Measurements from ENCODE around the gene GPATCH4.

Gene GPATCH4

DNA sequence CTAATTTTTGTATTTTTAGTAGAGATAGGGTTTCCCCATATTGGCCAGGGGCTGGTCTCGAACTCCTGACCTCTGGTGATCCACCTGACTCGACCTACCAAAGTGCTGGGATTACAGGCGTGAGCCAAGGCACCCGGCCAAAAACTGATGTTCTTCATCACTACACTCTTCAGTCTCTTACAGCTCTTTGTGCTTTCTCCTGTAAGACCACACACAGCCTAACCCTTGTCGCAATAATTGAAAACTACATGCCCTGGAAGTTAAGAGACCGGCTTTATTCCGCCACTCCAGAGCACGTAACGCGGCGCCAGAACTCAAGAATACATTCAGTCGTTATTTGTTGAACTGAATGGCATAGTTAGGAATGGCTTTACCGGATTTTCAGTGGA lies 552 bp downstream of the GPATCH4 start:
- peak overlapping the region; percentile 99 for H2AFZ ChIP-seq (ENCODE audit: insufficient read depth, low read length, poor library complexity)
- H3K4me1 ChIP-seq (ENCODE audit: control insufficient read depth in 1 of 2, insufficient read depth in 2 of 2, low read length in 2 of 2): peaks cover 6 to 10% of the 10 kb centered on the region in 2 experiments
- H3K9me3 ChIP-seq (ENCODE audit: insufficient read depth, low read depth, low read length): peaks cover 2% of the 10 kb centered on the region
- H3K4me3 ChIP-seq (ENCODE audit: low read depth, low read length): peak overlapping the region; percentile 80
- peak overlapping the region; percentile 55 for H4K91ac ChIP-seq (ENCODE audit: low read depth, low read length)
- H3K79me2 ChIP-seq (ENCODE audit: control insufficient read depth, insufficient read depth, low read length, poor library complexity): peaks cover 3% of the 10 kb centered on the region
- no peak for DNase-seq
- H3K9ac ChIP-seq (ENCODE audit: low read length): peak overlapping the region; percentile 64
- H3K4ac ChIP-seq (ENCODE audit: low read depth, low read length): peak overlapping the region; percentile 76
- peak overlapping the region; percentile 99 for H4K8ac ChIP-seq (ENCODE audit: low read depth, low read length)
- H2BK12ac ChIP-seq (ENCODE audit: low read length): no peak overlapping the region
- H3K14ac ChIP-seq (ENCODE audit: low read length): peak overlapping the region; percentile 89
- H3K79me1 ChIP-seq (ENCODE audit: low read length): peaks cover 7% of the 10 kb centered on the region
- H3K18ac ChIP-seq (ENCODE audit: low read length): peak overlapping the region; percentile 33
- H2AK5ac ChIP-seq (ENCODE audit: low read length): no peak overlapping the region
- H3K27ac ChIP-seq (ENCODE audit: low read depth, low read length): no peak overlapping the region
- no peak overlapping the region for H2BK5ac ChIP-seq (ENCODE audit: low read depth, low read length, poor library complexity)
- peak overlapping the region; percentile 81 for H3K4me2 ChIP-seq (ENCODE audit: low read length)
- WGBS (ENCODE audit: extremely low coverage, insufficient coverage, insufficient read length): no CpG with 5 or more reads among the region's 13 CpGs
- no peak overlapping the region for H2BK120ac ChIP-seq (ENCODE audit: insufficient read depth, low read length, poor library complexity)
- H4K12ac ChIP-seq (ENCODE audit: low read depth, low read length): peak overlapping the region; percentile 67
- H3K27me3 ChIP-seq (ENCODE audit: insufficient read depth, low read length): no peaks in the 10 kb centered on the region
- H3K23ac ChIP-seq (ENCODE audit: low read length): no peak overlapping the region
- peaks cover 16 to 24% of the 10 kb centered on the region in 2 experiments for H3K36me3 ChIP-seq (ENCODE audit: control insufficient read depth in 1 of 2, insufficient read depth in 2 of 2, low read length in 2 of 2)

DNA sequence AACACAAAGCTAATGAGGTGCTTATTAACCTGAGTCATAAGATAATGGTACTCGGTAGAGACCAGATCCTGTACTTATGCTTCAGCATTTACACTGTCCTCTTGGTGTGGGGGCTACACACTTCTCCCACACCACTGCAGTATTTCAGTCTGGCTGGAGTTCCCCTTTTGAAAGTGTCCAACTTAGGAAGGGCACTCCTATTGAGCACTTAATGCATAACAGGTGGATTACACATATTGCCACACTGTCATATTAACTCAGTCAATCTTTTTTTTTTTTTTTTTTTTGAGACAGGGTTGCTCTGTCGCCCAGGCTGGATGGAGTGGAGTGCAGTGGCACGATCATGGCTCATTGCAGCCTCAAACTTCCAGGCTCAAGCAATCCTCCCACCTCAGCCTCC lies 1.5 kb downstream of the GPATCH4 start:
- Histone ChIP-seq H3K9ac (ENCODE audit: low read length) (no peak overlapping the region), H3K9me3 (ENCODE audit: insufficient read depth, low read depth, low read length) (peaks cover 2% of the 10 kb centered on the region), H2AK5ac (ENCODE audit: low read length) (no peak overlapping the region), H3K4ac (ENCODE audit: low read depth, low read length) (no peak overlapping the region), H3K23ac (ENCODE audit: low read length) (no peak overlapping the region), H3K27ac (ENCODE audit: low read depth, low read length) (no peak overlapping the region), H4K12ac (ENCODE audit: low read depth, low read length) (no peak overlapping the region), H4K8ac (ENCODE audit: low read depth, low read length) (no peak overlapping the region), H3K4me1 (ENCODE audit: control insufficient read depth in 1 of 2, insufficient read depth in 2 of 2, low read length in 2 of 2) (peaks cover 6 to 10% of the 10 kb centered on the region in 2 experiments), H3K27me3 (ENCODE audit: insufficient read depth, low read length) (no peaks in the 10 kb centered on the region), H2BK12ac (ENCODE audit: low read length) (no peak overlapping the region), H3K18ac (ENCODE audit: low read length) (no peak overlapping the region), H3K4me2 (ENCODE audit: low read length) (no peak overlapping the region), H3K4me3 (ENCODE audit: low read depth, low read length) (no peak overlapping the region), H3K36me3 (ENCODE audit: control insufficient read depth in 1 of 2, insufficient read depth in 2 of 2, low read length in 2 of 2) (peaks cover 23 to 33% of the 10 kb centered on the region in 2 experiments), H3K14ac (ENCODE audit: low read length) (no peak overlapping the region), H4K91ac (ENCODE audit: low read depth, low read length) (no peak overlapping the region), H3K79me2 (ENCODE audit: control insufficient read depth, insufficient read depth, low read length, poor library complexity) (peaks cover 3% of the 10 kb centered on the region), H3K79me1 (ENCODE audit: low read length) (peaks cover 7% of the 10 kb centered on the region), H2BK120ac (ENCODE audit: insufficient read depth, low read length, poor library complexity) (no peak overlapping the region), H2BK5ac (ENCODE audit: low read depth, low read length, poor library complexity) (no peak overlapping the region), H2AFZ (ENCODE audit: insufficient read depth, low read length, poor library complexity) (no peak overlapping the region)
- peak in 1 of 2 donors; percentile 14 for DNase-seq
- WGBS (ENCODE audit: extremely low coverage, insufficient coverage, insufficient read length): no CpG with 5 or more reads among the region's 3 CpGs

DNA sequence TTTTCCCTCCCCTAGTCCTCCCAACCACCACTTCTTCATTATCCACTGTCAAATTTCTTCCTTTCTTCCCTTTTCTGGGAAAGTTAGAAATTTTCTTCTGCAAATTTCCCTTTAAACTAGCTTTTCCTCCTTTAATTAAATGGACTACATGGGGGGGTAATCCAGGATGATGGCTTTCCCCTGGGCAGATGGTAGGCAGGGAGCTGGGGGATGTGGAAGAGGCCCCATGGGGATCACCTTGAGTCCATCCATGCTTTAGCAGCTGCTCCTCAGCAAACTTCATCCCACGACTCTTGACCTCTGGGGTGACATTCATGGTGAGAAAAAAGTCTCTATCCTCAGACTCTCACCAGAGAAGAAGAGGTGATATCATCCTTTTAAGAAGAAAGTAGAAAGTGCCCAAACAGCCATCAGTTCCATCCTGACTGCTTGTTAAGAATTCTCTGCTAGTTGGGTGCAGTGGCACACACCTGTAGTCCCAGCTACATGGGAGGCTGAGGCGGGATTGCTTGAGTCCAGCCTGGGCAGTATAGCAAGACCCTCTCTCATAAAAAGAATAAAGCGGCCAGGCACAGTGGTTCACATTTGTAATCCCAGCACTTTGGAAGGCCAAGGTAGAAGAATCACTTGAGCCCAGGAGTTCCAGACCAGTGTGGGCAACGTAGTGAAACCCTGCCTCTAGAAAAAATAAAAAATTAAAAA lies 2.4 kb downstream of the GPATCH4 start:
- Histone ChIP-seq H3K4me2 (ENCODE audit: low read length) (no peak overlapping the region), H2BK120ac (ENCODE audit: insufficient read depth, low read length, poor library complexity) (no peak overlapping the region), H2AK5ac (ENCODE audit: low read length) (no peak overlapping the region), H4K12ac (ENCODE audit: low read depth, low read length) (no peak overlapping the region), H3K4me1 (ENCODE audit: control insufficient read depth in 1 of 2, insufficient read depth in 2 of 2, low read length in 2 of 2) (peaks cover 6 to 10% of the 10 kb centered on the region in 2 experiments), H3K79me2 (ENCODE audit: control insufficient read depth, insufficient read depth, low read length, poor library complexity) (peaks cover 3% of the 10 kb centered on the region), H4K91ac (ENCODE audit: low read depth, low read length) (no peak overlapping the region), H3K79me1 (ENCODE audit: low read length) (peaks cover 7% of the 10 kb centered on the region), H3K9me3 (ENCODE audit: insufficient read depth, low read depth, low read length) (peaks cover 2% of the 10 kb centered on the region), H2BK12ac (ENCODE audit: low read length) (no peak overlapping the region), H4K8ac (ENCODE audit: low read depth, low read length) (no peak overlapping the region), H3K23ac (ENCODE audit: low read length) (no peak overlapping the region), H2BK5ac (ENCODE audit: low read depth, low read length, poor library complexity) (no peak overlapping the region), H3K27ac (ENCODE audit: low read depth, low read length) (no peak overlapping the region), H3K4ac (ENCODE audit: low read depth, low read length) (no peak overlapping the region), H3K4me3 (ENCODE audit: low read depth, low read length) (no peak overlapping the region), H3K14ac (ENCODE audit: low read length) (no peak overlapping the region), H3K27me3 (ENCODE audit: insufficient read depth, low read length) (no peaks in the 10 kb centered on the region), H3K18ac (ENCODE audit: low read length) (no peak overlapping the region), H3K36me3 (ENCODE audit: control insufficient read depth in 1 of 2, insufficient read depth in 2 of 2, low read length in 2 of 2) (peaks cover 27 to 39% of the 10 kb centered on the region in 2 experiments), H3K9ac (ENCODE audit: low read length) (no peak overlapping the region), H2AFZ (ENCODE audit: insufficient read depth, low read length, poor library complexity) (no peak overlapping the region)
- no CpG with 5 or more reads among the region's 4 CpGs for WGBS (ENCODE audit: extremely low coverage, insufficient coverage, insufficient read length)
- DNase-seq: no peak

DNA sequence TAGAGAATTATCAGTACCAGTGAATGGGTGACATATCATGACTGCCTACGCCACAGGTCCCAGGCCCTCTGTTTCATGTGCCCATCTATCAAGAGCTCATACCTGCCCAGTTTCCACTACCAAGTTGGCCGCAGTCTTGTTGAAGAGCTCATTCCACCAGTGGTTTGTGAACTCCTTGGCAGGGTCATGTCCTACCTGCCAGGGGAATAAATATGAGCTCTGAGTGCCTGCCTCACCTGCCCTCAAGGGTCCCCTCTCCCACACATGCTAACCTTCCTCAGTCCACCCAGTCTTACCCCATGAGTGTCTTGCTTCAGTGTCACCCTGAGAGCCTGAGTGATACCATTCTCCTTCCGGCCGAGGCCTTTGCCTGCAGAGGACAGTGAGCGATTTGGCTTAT lies 3.2 kb downstream of the GPATCH4 start:
- no peak overlapping the region for H2BK12ac ChIP-seq (ENCODE audit: low read length)
- no CpG with 5 or more reads among the region's 5 CpGs for WGBS (ENCODE audit: extremely low coverage, insufficient coverage, insufficient read length)
- no peak overlapping the region for H2BK5ac ChIP-seq (ENCODE audit: low read depth, low read length, poor library complexity)
- H4K12ac ChIP-seq (ENCODE audit: low read depth, low read length): no peak overlapping the region
- no peak overlapping the region for H2BK120ac ChIP-seq (ENCODE audit: insufficient read depth, low read length, poor library complexity)
- no peak overlapping the region for H3K4ac ChIP-seq (ENCODE audit: low read depth, low read length)
- no peak overlapping the region for H3K9ac ChIP-seq (ENCODE audit: low read length)
- no peak overlapping the region for H3K27ac ChIP-seq (ENCODE audit: low read depth, low read length)
- no peaks in the 10 kb centered on the region for H3K27me3 ChIP-seq (ENCODE audit: insufficient read depth, low read length)
- peaks cover 6 to 10% of the 10 kb centered on the region in 2 experiments for H3K4me1 ChIP-seq (ENCODE audit: control insufficient read depth in 1 of 2, insufficient read depth in 2 of 2, low read length in 2 of 2)
- H4K8ac ChIP-seq (ENCODE audit: low read depth, low read length): no peak overlapping the region
- DNase-seq: no peak
- H3K9me3 ChIP-seq (ENCODE audit: insufficient read depth, low read depth, low read length): peaks cover 2% of the 10 kb centered on the region
- H4K91ac ChIP-seq (ENCODE audit: low read depth, low read length): no peak overlapping the region
- peaks cover 34 to 46% of the 10 kb centered on the region in 2 experiments for H3K36me3 ChIP-seq (ENCODE audit: control insufficient read depth in 1 of 2, insufficient read depth in 2 of 2, low read length in 2 of 2)
- no peak overlapping the region for H2AK5ac ChIP-seq (ENCODE audit: low read length)
- H3K14ac ChIP-seq (ENCODE audit: low read length): no peak overlapping the region
- H3K79me2 ChIP-seq (ENCODE audit: control insufficient read depth, insufficient read depth, low read length, poor library complexity): peaks cover 3% of the 10 kb centered on the region
- H2AFZ ChIP-seq (ENCODE audit: insufficient read depth, low read length, poor library complexity): no peak overlapping the region
- H3K18ac ChIP-seq (ENCODE audit: low read length): no peak overlapping the region
- peaks cover 7% of the 10 kb centered on the region for H3K79me1 ChIP-seq (ENCODE audit: low read length)
- H3K4me2 ChIP-seq (ENCODE audit: low read length): no peak overlapping the region
- no peak overlapping the region for H3K23ac ChIP-seq (ENCODE audit: low read length)
- no peak overlapping the region for H3K4me3 ChIP-seq (ENCODE audit: low read depth, low read length)
